Liver (tissue), 9 donors: ENCODE measurements around the gene GMFB. TPM values are rescaled to one million over a fixed set of nuclear protein-coding genes. Genes with fewer than 3 reads are reported as not detected.

Experiments used
- DNase-seq: peaks from one replicate; pipeline ENCODE4 v3.0.0-alpha.2; 2017; ENCODE audit warnings: low spot score
- H3K27ac ChIP-seq, 2 donors: one replicate each; pipeline ENCODE4 v1.7.0; 2013; ENCODE audit warnings: inconsistent platforms in 2 of 2, low read length in 2 of 2, control low read depth in 1 of 2, low read depth in 1 of 2, mild to moderate bottlenecking in 1 of 2
- H3K27me3 ChIP-seq, 4 donors: one replicate each; pipeline versions ENCODE4 v1.6.1 to v1.7.0; 2013; ENCODE audit warnings: low read length in 3 of 4, inconsistent platforms in 1 of 4, mild to moderate bottlenecking in 1 of 4, moderate library complexity in 1 of 4; ENCODE audit not compliant: control insufficient read depth in 4 of 4, insufficient read depth in 4 of 4
- H3K36me3 ChIP-seq, 4 donors: one replicate each; pipeline versions ENCODE4 v1.6.1 to v1.7.0; 2013; ENCODE audit warnings: low read length in 3 of 4, mild to moderate bottlenecking in 3 of 4, low read depth in 1 of 4, moderate library complexity in 1 of 4; ENCODE audit not compliant: control insufficient read depth in 4 of 4, insufficient read depth in 3 of 4
- H3K4me1 ChIP-seq, 4 donors: one replicate each; pipeline versions ENCODE4 v1.6.1 to v1.7.0; 2013; ENCODE audit warnings: low read length in 3 of 4, mild to moderate bottlenecking in 3 of 4, moderate library complexity in 1 of 4; ENCODE audit not compliant: control insufficient read depth in 4 of 4, insufficient read depth in 4 of 4
- H3K4me3 ChIP-seq, 3 donors: one replicate each; pipeline versions ENCODE4 v1.6.1 to v1.7.0; 2013; ENCODE audit warnings: low read length in 3 of 3, control low read depth in 1 of 3, low read depth in 1 of 3, mild to moderate bottlenecking in 1 of 3
- H3K9ac ChIP-seq, 2 donors: one replicate each; pipeline ENCODE4 v1.7.0; 2013; ENCODE audit warnings: low read length in 2 of 2, mild to moderate bottlenecking in 2 of 2, moderate library complexity in 2 of 2, control low read depth in 1 of 2, low read depth in 1 of 2
- H3K9me3 ChIP-seq, 4 donors: one replicate each; pipeline versions ENCODE4 v1.6.1 to v1.7.0; 2013; ENCODE audit warnings: low read length in 3 of 4; ENCODE audit not compliant: control insufficient read depth in 4 of 4
- ATF3 ChIP-seq: IDR thresholded peaks from 2 replicates; pipeline ENCODE4 v1.6.1; 2016; ENCODE audit warnings: antibody characterized with exemption
- CTCF ChIP-seq: fragments of 150-350 bp; IDR thresholded peaks from 2 replicates; pipeline ENCODE4 v1.5.1; 2017; ENCODE audit warnings: improper control_type of control experiment, low read depth, low read length; ENCODE audit not compliant: missing input control
- EGR1 ChIP-seq, 2 donors: IDR thresholded peaks; 2 replicates each; pipeline ENCODE4 v1.6.1; 2016 to 2018; ENCODE audit warnings: antibody characterized with exemption in 2 of 2, low read depth in 2 of 2
- FOXA1 ChIP-seq: IDR thresholded peaks from 2 replicates; pipeline ENCODE4 v1.6.1; 2016; ENCODE audit warnings: antibody characterized with exemption
- FOXA2 ChIP-seq: IDR thresholded peaks from 2 replicates; pipeline ENCODE4 v1.6.1; 2016; ENCODE audit warnings: antibody characterized with exemption
- GABPA ChIP-seq, 2 donors: IDR thresholded peaks in 1 of 2; conservative IDR thresholded peaks in 1 of 2; 2 replicates each; pipeline ENCODE4 v1.6.1; 2016; ENCODE audit warnings: antibody characterized with exemption in 2 of 2, mild to moderate bottlenecking in 1 of 2, moderate library complexity in 1 of 2
- HNF4A ChIP-seq, 2 donors: conservative IDR thresholded peaks; 2 replicates each; pipeline ENCODE4 v1.6.1; 2016; ENCODE audit warnings: antibody characterized with exemption in 2 of 2, mild to moderate bottlenecking in 2 of 2
- HNF4G ChIP-seq: IDR thresholded peaks from 2 replicates; pipeline ENCODE4 v1.6.1; 2016; ENCODE audit warnings: antibody characterized with exemption
- JUND ChIP-seq, 2 donors: IDR thresholded peaks; 2 replicates each; pipeline ENCODE4 v1.6.1; 2016; ENCODE audit warnings: antibody characterized with exemption in 2 of 2
- MAX ChIP-seq: IDR thresholded peaks from 2 replicates; pipeline ENCODE4 v1.6.1; 2016; ENCODE audit warnings: antibody characterized with exemption
- NR2F2 ChIP-seq: IDR thresholded peaks from 2 replicates; pipeline ENCODE4 v1.6.1; 2016; ENCODE audit warnings: antibody characterized with exemption
- RAD21 ChIP-seq, 2 donors: IDR thresholded peaks; 2 replicates each; pipeline ENCODE4 v1.6.1; 2016; ENCODE audit warnings: antibody characterized with exemption in 2 of 2, mild to moderate bottlenecking in 2 of 2
- REST ChIP-seq: IDR thresholded peaks from 2 replicates; pipeline ENCODE4 v1.6.1; 2016; ENCODE audit warnings: antibody characterized with exemption, mild to moderate bottlenecking
- RXRA ChIP-seq, 2 donors: IDR thresholded peaks; 2 replicates each; pipeline ENCODE4 v1.6.1; 2017 to 2018; ENCODE audit warnings: antibody characterized with exemption in 2 of 2, mild to moderate bottlenecking in 1 of 2
- SP1 ChIP-seq: IDR thresholded peaks from 2 replicates; pipeline ENCODE4 v1.6.1; 2018; ENCODE audit warnings: antibody characterized with exemption, mild to moderate bottlenecking
- TAF1 ChIP-seq: conservative IDR thresholded peaks from 2 replicates; pipeline ENCODE4 v1.6.1; 2016; ENCODE audit warnings: antibody characterized with exemption, mild to moderate bottlenecking
- YY1 ChIP-seq: IDR thresholded peaks from 2 replicates; pipeline ENCODE4 v1.6.1; 2016; ENCODE audit warnings: antibody characterized with exemption, mild to moderate bottlenecking
- ZBTB33 ChIP-seq: IDR thresholded peaks from 2 replicates; pipeline ENCODE4 v1.6.1; 2016; ENCODE audit warnings: antibody characterized with exemption
- WGBS: extraction: QIAGEN DNeasy Blood & Tissue Kit; methylation state at CpG from one replicate; pipeline ENCODE4 v1.1.7; 2013; 5-methylcytosine and 5-hydroxymethylcytosine counted together
- polyA plus RNA-seq, 2 donors: library from polyadenylated mRNA; stranded (reverse) in 1 of 2; unstranded in 1 of 2; fragments of 200-250 nt in 1 of 2; fragments of >200 nt in 1 of 2; fragmentation: Nextera tagmentation in 1 of 2; extraction: Ambion mirVana in 1 of 2; gene quantifications; one replicate each; pipeline versions ENCODE4 v1.2.1 to v1.2.3, GENCODE V29; 2013 to 2015
- total RNA-seq, 2 donors: library from RNA; depleted of rRNA; stranded (reverse); fragments of >200 nt; gene quantifications; one replicate each; pipeline ENCODE4 v1.2.3, GENCODE V29; 2014
- donor health status: healthy.
- donor health status: healthy.
- donor health status: healthy.
- donor health status: healthy.
- donor health status: healthy.

GMFB gene
- total and polyA plus RNA-seq, 4 donors = 13.3 to 26.3 (median 20.6) TPM

- no peak for DNase-seq
- peaks cover 0 to 4% (median 3%) of the 10 kb centered on the region in 4 donors for H3K9me3 ChIP-seq
- WGBS = 96% methylated on average over 4 of the region's 4 CpGs
- no peak overlapping the region for H3K9ac ChIP-seq
- peaks cover 0 to 5% (median 0%) of the 10 kb centered on the region in 4 donors for H3K4me1 ChIP-seq
- H3K4me3 ChIP-seq = no peak overlapping the region
- H3K27ac ChIP-seq = no peak overlapping the region
- TF ChIP-seq HNF4G (no peak), RAD21 (IDR thresholded peaks at IDR 0.05) (no peak), FOXA2 (no peak), HNF4A (conservative IDR thresholded peaks at IDR 0.05) (no peak), ZBTB33 (no peak), REST (no peak), ATF3 (no peak), SP1 (no peak), MAX (no peak), CTCF (no peak), FOXA1 (no peak), YY1 (no peak), JUND (IDR thresholded peaks at IDR 0.05) (no peak), TAF1 (no peak), NR2F2 (no peak), RXRA (IDR thresholded peaks at IDR 0.05) (no peak), EGR1 (IDR thresholded peaks at IDR 0.05; ENCODE audit: low read depth in 2 of 2) (no peak), GABPA (IDR thresholded peaks at IDR 0.05 in 1 of 2, conservative IDR thresholded peaks at IDR 0.05 in 1 of 2) (no peak)
- peaks cover 0 to under 1% (median under 1%) of the 10 kb centered on the region in 4 donors for H3K36me3 ChIP-seq
- no peaks in the 10 kb centered on the region for H3K27me3 ChIP-seq
These were observed 16.5 kb downstream of the GMFB start for GRCh38 chr14:54472315-54472714.
